Activated CD8-positive, alpha-beta memory T cell treated with anti-CD3 and anti-CD28 coated beads, Interleukin-2, amount 10 ng/mL, durations not matched to agents 7 days and 5 days (primary cell): ENCODE results near the gene RBMS2. TPM values are rescaled to one million over a fixed set of nuclear protein-coding genes. Genes with fewer than 3 reads are reported as not detected.
A peak's percentile ranks its signal among the peaks of the same experiment; 100 is the strongest.

Experiments
- ATAC-seq: fragments of 150-1000 bp; cut with Tn5 transposase; one replicate; pipeline ENCODE4 v1.10.0; 2021; ENCODE audit warnings: moderate library complexity
- CTCF ChIA-PET: fragments of 350-600 bp; sonication (Branson Sonifier 250); formaldehyde crosslinking; loops from one replicate; lab custom pipeline; 2021; ENCODE audit warnings: antibody characterized with exemption; lab: Charles Lee
- DNase-seq: peaks from one replicate; pipeline ENCODE4 v3.0.0-alpha.2; 2020
- H3K27ac Mint-ChIP-seq: one replicate; pipeline ENCODE4 v1.8.0; 2021; ENCODE audit warnings: mild to moderate bottlenecking, mixed read lengths
- H3K27me3 Mint-ChIP-seq: one replicate; pipeline ENCODE4 v1.8.0; 2021; ENCODE audit warnings: mixed read lengths
- H3K36me3 Mint-ChIP-seq: one replicate; pipeline ENCODE4 v1.8.0; 2021; ENCODE audit warnings: mild to moderate bottlenecking, mixed read lengths
- H3K4me1 Mint-ChIP-seq: one replicate; pipeline ENCODE4 v1.8.0; 2021; ENCODE audit warnings: mixed read lengths
- H3K4me3 Mint-ChIP-seq: one replicate; pipeline ENCODE4 v1.8.0; 2021; ENCODE audit warnings: mild to moderate bottlenecking, moderate library complexity, mixed read lengths
- H3K9me3 Mint-ChIP-seq: one replicate; pipeline ENCODE4 v1.8.0; 2022; ENCODE audit warnings: low read depth, mixed read lengths
- total RNA-seq, 2 experiments: library from RNA; stranded (reverse); gene quantifications; one replicate each; pipeline ENCODE4 v1.2.3, GENCODE V29; 2021

Gene RBMS2
- total RNA-seq, 2 experiments from 2014 or later: 9.3 to 10.0 TPM

DNA sequence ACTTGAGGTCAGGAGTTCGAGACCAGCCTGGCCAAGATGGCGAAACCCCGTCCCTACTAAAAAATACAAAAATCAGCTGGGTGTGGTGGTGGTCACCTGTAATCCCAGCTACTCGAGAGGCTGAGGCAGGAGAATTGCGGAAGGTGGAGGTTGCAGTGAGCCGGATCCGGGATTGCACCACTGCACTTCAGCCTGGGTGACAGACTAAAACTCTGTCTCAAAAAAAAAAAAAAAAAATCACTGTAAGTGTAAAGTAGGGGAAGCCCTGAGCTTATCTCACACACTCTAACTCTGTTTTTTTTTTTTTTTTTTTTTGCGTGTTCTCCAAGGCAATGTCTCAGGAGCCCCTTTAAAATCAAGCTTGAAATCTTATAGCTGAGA lies 421 bp upstream of the RBMS2 start:
- H3K27me3 Mint-ChIP-seq: no peaks in the 10 kb centered on the region
- peak overlapping the region; percentile 77 for H3K4me3 Mint-ChIP-seq
- no peaks in the 10 kb centered on the region for H3K9me3 Mint-ChIP-seq
- no peak for DNase-seq
- H3K4me1 Mint-ChIP-seq: peaks cover 34% of the 10 kb centered on the region
- peak; percentile 41 for ATAC-seq
- peak overlapping the region; percentile 77 for H3K27ac Mint-ChIP-seq
- CTCF ChIA-PET: interaction anchor here (0.6 to 3.2 kb wide), 13 partner anchors 8 to 662 kb away, joined by 3 to 16 read pairs (median 5); no protein-coding TSS in a partner anchor
- no peaks in the 10 kb centered on the region for H3K36me3 Mint-ChIP-seq

DNA sequence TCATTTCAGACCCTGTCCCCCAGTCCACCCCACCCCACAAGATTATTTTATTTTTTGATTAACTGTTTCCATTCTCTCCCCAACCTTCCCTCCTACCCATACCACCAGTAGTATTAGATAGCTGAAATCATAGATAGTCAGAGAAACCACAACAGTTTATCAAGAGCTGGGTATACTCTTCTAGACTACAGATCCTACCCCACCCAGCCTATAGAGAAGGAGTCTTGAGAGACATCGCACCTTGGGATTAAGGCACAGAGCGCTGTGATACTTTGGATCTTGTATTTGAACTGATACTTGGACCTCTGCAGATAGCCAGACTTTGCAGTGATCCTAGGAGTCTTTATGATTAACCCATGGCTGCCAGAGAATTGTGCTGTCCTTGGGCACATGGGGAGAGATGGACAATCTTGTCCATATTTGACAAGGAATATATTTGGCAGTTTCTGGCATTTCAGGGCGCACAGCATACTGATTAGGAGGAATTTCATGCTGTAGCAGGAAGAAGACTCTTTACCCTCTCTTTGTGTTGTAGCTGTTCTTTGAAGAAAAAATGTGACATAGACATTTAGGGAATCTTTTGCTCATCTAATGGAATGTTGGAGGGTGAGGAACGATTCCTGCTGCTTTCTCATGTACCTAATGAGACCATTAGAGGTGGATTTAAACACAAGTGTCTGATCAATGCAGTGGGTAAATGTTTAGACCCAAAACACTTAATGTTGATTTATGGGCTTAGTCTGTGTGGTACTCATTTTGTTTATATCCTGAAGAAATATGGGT lies 982 bp downstream of the RBMS2 start:
- Mint-ChIP-seq H3K27me3 (no peaks in the 10 kb centered on the region), H3K9me3 (no peaks in the 10 kb centered on the region), H3K36me3 (no peaks in the 10 kb centered on the region), H3K4me1 (peaks cover 34% of the 10 kb centered on the region), H3K4me3 (peak overlapping the region; percentile 77), H3K27ac (peak overlapping the region; percentile 77)
- no peak for DNase-seq
- CTCF ChIA-PET: interaction anchor here (0.8 to 3.2 kb wide), 13 partner anchors 9 to 206 kb away, joined by 3 to 14 read pairs (median 6); partner anchors contain the start of genes ATP5F1B and CNPY2
- peak; percentile 28 for ATAC-seq

DNA sequence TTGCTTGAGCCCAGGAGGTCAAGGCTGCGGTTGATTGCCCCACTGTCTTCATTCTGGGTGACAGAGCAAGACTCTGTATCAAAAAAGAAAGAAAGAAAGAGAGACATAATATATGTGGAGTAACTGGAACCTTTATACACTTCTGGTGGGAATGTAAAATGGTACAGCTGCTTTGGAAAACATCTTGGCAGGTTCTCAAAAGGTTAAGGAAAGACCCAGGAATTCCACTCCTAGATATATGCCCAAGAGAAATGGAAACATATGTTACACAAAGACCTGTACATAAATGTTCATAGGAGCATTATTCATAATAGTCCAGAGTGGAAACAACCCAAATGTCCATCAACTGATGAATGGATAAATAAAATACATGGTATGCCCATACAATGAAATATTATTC lies 7.2 kb downstream of the RBMS2 start:
- Mint-ChIP-seq H3K4me3 (no peak overlapping the region), H3K27me3 (no peaks in the 10 kb centered on the region), H3K36me3 (no peaks in the 10 kb centered on the region), H3K9me3 (no peaks in the 10 kb centered on the region), H3K4me1 (peaks cover 4% of the 10 kb centered on the region), H3K27ac (no peak overlapping the region)
- CTCF ChIA-PET: interaction anchor here (1.4 kb wide), 1 partner anchor 15 kb away, joined by 3 read pairs; no protein-coding TSS in a partner anchor
- ATAC-seq (no peak), DNase-seq (no peak)

DNA sequence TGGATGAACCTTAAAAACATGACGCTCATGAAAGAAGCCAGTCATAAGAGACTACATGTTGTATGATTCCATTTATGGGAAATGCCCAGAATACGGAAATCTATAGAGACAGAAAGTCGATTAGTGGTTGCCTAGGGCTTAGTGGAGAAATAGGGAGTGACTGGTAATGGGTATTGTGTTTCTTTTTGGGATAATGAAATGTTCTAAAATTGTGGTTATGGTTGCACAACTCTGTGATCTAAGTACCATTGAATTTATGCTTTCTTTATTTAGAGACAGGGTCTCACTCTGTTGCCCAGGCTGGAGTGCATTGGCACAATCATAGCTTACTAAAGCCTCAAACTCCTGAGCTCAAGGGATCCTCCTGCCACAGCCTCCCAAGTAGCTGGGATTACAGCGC lies 8.0 kb downstream of the RBMS2 start:
- no peak for ATAC-seq
- Mint-ChIP-seq H3K4me1 (no peaks in the 10 kb centered on the region), H3K9me3 (no peaks in the 10 kb centered on the region), H3K4me3 (no peak overlapping the region), H3K36me3 (no peaks in the 10 kb centered on the region), H3K27me3 (no peaks in the 10 kb centered on the region), H3K27ac (no peak overlapping the region)
- no peak for DNase-seq
- CTCF ChIA-PET: interaction anchor here (1.4 kb wide), 1 partner anchor 15 kb away, joined by 3 read pairs; no protein-coding TSS in a partner anchor

DNA sequence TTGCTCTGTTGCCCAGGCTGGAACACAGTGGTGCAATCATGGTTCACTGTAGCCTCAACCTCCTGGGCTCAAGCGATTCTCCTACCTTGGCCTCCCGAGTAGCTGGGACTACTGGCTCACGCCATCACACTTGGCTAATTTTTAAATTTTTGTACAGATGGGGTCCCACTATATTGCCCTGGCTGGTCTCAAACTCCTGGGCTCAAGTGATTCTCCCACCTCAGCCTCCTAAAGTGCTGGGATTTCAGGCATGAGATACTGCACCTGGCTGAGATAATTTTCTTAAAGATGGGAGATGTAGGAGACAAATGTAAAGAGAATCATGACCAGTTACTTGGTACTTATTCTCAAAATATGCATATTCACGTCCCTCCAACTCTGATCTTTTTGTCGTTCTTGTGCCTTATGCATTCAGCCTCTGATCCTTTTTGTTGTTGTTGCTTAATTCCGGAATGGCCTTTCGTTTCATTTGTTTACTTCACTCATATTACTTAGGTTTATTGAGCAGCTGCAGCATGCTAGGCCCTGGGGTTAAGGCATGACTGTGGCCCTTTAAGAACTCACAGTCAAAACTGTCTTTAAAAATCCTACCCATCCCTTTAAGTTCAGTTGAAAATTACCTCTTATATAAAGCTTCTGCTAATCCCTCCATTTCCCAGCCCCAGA lies 8.9 kb downstream of the RBMS2 start:
- no peak for ATAC-seq
- H3K27me3 Mint-ChIP-seq: no peaks in the 10 kb centered on the region
- no peak overlapping the region for H3K27ac Mint-ChIP-seq

DNA sequence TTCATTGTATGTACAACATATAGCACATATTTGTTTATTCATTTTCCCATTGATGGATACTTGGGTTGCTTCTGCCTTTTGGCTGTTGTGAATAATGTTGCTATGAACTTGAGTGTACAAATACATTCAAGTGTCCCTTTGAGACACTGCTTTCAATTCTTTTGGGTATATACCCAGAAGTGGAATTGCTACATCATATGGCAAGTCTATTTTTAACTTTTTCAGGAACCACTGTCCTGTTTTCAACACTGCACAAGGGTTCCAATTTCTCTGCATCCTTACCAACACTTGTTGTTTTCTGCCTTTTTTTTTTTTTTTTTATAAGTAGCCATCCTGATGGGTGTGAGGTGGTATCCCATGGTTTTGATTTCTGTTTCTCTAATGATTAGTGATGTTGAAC lies 15.9 kb downstream of the RBMS2 start:
- H3K4me1 Mint-ChIP-seq: peaks cover 3% of the 10 kb centered on the region
- no peaks in the 10 kb centered on the region for H3K36me3 Mint-ChIP-seq
- no peak overlapping the region for H3K4me3 Mint-ChIP-seq
- CTCF ChIA-PET: no interaction called here
- H3K27me3 Mint-ChIP-seq: no peaks in the 10 kb centered on the region
- no peak for ATAC-seq
- DNase-seq: no peak
- no peaks in the 10 kb centered on the region for H3K9me3 Mint-ChIP-seq
- H3K27ac Mint-ChIP-seq: no peak overlapping the region

More for the DNA sequence above, 8.9 kb downstream of the RBMS2 start:
- Mint-ChIP-seq H3K4me1 (no peaks in the 10 kb centered on the region), H3K4me3 (no peak overlapping the region), H3K36me3 (no peaks in the 10 kb centered on the region), H3K9me3 (no peaks in the 10 kb centered on the region)
- no peak for DNase-seq
- CTCF ChIA-PET: interaction anchor here (0.9 to 1.3 kb wide), 2 partner anchors 9 to 29 kb away, joined by 3 to 4 read pairs; no protein-coding TSS in a partner anchor

DNA sequence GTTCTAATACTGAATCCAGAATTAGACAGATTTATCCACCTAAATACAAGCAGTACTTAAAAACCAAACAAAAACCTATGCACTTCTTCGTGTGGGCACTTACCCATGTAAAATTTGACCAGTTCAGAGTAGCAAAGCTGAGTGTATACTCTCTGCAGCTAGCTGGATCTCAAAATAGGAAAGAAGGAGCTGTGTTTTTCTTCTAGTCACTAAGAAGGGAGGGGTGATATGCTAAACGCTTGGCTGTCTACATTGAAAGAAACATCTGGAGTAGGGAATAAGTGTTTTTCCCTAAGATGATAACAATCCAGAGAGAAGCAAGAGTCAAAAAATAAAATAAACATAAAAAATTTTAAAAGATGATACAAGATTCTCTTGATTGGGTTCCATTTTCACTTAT lies 20.0 kb downstream of the RBMS2 start:
- Mint-ChIP-seq H3K36me3 (no peaks in the 10 kb centered on the region), H3K27me3 (no peaks in the 10 kb centered on the region), H3K27ac (no peak overlapping the region), H3K9me3 (no peaks in the 10 kb centered on the region), H3K4me1 (peaks cover 3% of the 10 kb centered on the region), H3K4me3 (no peak overlapping the region)
- ATAC-seq (no peak), DNase-seq (no peak)
- CTCF ChIA-PET: interaction anchor here (3.7 kb wide), 1 partner anchor 27 kb away, joined by 17 read pairs; no protein-coding TSS in a partner anchor

DNA sequence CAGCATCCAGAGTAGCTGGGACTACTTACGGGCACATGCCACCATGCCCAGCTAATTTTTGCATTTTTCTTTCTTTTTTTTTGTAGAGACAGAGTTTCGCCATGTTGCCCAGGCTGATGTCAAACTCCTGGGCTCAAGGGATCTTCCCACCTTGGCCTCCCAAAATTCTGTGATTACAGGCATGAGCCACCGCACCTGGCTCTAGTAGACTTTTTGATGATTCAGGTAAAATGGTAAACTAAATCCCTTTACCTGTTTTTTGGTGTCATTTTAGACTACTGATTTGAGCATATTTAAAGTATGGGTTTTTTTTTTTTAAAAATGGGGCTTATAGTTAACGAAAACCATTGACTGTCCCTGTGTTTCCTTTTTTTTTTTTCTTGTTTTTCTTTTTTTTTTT lies 20.5 kb downstream of the RBMS2 start:
- no peak overlapping the region for H3K27ac Mint-ChIP-seq
- DNase-seq: no peak
- ATAC-seq: no peak
- peaks cover 3% of the 10 kb centered on the region for H3K4me1 Mint-ChIP-seq
- H3K9me3 Mint-ChIP-seq: no peaks in the 10 kb centered on the region
- H3K27me3 Mint-ChIP-seq: no peaks in the 10 kb centered on the region
- no peak overlapping the region for H3K4me3 Mint-ChIP-seq
- CTCF ChIA-PET: interaction anchor here (0.6 to 3.7 kb wide), 2 partner anchors 28 to 215 kb away, joined by 5 to 17 read pairs; no protein-coding TSS in a partner anchor
- no peaks in the 10 kb centered on the region for H3K36me3 Mint-ChIP-seq

DNA sequence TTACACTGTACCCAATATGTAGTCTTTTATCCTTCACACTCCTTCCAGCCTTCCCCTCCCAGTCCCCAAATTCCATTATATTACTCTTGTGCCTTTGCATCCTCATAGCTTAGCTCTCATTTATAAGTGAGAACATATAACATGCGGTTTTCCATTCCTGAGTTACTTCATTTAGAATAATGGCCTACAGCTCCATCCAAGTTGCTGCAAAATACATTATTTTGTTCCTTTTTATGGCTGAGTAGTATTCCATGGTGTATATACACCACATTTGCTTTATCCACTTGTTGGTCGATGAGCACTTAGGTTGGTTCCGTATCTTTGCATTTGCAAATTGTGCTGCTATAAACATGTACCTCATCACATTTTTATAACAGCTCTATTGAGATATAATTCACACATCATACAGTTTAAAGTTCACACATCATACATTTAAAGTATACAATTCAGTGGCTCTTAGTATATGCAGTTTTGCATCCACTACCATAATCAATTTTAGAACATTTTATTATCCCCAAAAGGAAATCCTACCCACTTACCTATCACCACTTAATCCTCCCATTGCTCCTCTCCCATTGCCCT lies 23.5 kb downstream of the RBMS2 start:
- no peak for ATAC-seq

DNA sequence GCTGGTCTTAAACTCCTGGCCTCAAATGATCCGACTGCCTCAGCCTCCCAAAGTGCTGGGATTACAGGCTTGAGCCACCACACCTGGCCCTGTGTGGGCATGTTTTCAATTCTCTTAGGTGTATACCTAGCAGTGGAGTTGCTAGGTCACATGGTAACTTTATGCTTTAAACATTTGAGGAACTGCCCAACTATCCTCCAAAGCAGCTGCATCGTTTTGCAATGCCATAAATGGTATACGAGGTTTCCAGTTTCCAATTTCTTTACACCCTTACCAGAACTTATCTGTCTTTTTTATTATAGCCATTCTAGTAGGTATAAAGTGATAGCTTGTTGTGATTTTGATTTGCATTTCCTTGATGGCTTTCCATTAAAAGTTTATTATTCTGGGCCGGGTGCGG lies 25.1 kb downstream of the RBMS2 start:
- H3K4me3 Mint-ChIP-seq: no peak overlapping the region
- CTCF ChIA-PET: no interaction called here
- no peak overlapping the region for H3K27ac Mint-ChIP-seq
- DNase-seq (no peak), ATAC-seq (no peak)
- peaks cover 5% of the 10 kb centered on the region for H3K4me1 Mint-ChIP-seq
- H3K27me3 Mint-ChIP-seq: no peaks in the 10 kb centered on the region
- no peaks in the 10 kb centered on the region for H3K9me3 Mint-ChIP-seq
- no peaks in the 10 kb centered on the region for H3K36me3 Mint-ChIP-seq

More for the DNA sequence above, 23.5 kb downstream of the RBMS2 start:
- no peaks in the 10 kb centered on the region for H3K4me1 Mint-ChIP-seq
- H3K27ac Mint-ChIP-seq: no peak overlapping the region
- H3K27me3 Mint-ChIP-seq: no peaks in the 10 kb centered on the region
- no peaks in the 10 kb centered on the region for H3K36me3 Mint-ChIP-seq
- no peak overlapping the region for H3K4me3 Mint-ChIP-seq
- no peak for DNase-seq
- CTCF ChIA-PET: interaction anchor here (1.1 kb wide), 1 partner anchor 9 kb away, joined by 4 read pairs; no protein-coding TSS in a partner anchor
- H3K9me3 Mint-ChIP-seq: no peaks in the 10 kb centered on the region

DNA sequence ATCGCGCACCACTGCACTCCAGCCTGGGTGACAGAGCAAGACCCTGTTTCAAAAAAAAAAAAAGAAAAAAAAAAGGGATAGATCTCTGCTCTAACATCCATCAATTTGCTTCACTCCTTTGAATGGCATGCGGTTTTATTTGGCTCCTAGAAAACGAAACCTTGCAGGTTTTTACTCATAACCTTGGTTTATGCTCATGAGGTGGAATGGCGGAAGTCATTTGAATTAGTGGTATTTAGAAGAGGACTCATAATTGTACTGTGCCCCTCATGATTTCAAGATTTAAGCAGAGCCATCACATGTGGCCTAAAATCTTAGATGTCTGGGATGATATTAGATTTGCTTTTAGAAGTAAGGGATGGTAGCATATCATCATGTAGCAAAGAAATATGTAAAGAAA lies 29.4 kb downstream of the RBMS2 start:
- no peak for DNase-seq
- H3K27me3 Mint-ChIP-seq: no peaks in the 10 kb centered on the region
- ATAC-seq: peak; percentile 30
- no peak overlapping the region for H3K4me3 Mint-ChIP-seq
- CTCF ChIA-PET: no interaction called here
- no peak overlapping the region for H3K27ac Mint-ChIP-seq
- H3K9me3 Mint-ChIP-seq: no peaks in the 10 kb centered on the region
- H3K36me3 Mint-ChIP-seq: no peaks in the 10 kb centered on the region
- peaks cover 5% of the 10 kb centered on the region for H3K4me1 Mint-ChIP-seq

DNA sequence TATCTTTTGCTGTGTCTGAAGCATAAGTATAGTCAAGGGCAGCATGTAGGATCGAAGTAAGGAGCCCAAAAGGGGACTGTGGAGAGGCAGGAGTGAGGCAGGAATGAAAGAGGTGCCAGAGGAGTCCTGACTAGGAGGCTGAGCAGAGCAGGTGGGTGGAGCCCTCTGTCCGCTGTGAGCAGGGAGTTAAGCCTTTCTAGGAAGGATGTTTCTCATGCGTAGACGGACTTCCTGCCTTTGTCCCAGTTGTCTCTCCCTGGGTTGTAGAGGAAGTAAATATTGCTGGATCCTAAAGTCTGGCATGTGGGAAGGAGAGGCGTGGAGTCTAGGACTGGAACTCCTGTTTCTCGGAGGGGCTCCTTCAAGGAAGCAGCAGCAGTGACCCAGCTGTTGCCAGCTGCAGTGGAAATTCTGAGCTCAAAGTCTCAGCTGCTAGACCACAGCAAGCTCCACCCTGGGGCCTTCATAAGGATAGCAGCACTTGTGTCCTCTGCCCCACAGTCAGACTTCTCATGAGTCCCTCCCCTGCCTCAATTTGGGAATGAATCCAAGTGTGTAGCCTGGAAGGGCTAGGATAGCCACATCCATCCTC lies 44.0 kb downstream of the RBMS2 start:
- peak overlapping the region; percentile 22 for H3K4me3 Mint-ChIP-seq
- H3K9me3 Mint-ChIP-seq: no peaks in the 10 kb centered on the region
- H3K36me3 Mint-ChIP-seq: no peaks in the 10 kb centered on the region
- CTCF ChIA-PET: interaction anchor here (0.8 to 1.7 kb wide), 5 partner anchors 8 to 52 kb away, joined by 3 read pairs; no protein-coding TSS in a partner anchor
- peak; percentile 81 for ATAC-seq
- no peaks in the 10 kb centered on the region for H3K27me3 Mint-ChIP-seq
- peak overlapping the region; percentile 66 for H3K27ac Mint-ChIP-seq
- peak; percentile 55 for DNase-seq
- H3K4me1 Mint-ChIP-seq: peaks cover 17% of the 10 kb centered on the region

DNA sequence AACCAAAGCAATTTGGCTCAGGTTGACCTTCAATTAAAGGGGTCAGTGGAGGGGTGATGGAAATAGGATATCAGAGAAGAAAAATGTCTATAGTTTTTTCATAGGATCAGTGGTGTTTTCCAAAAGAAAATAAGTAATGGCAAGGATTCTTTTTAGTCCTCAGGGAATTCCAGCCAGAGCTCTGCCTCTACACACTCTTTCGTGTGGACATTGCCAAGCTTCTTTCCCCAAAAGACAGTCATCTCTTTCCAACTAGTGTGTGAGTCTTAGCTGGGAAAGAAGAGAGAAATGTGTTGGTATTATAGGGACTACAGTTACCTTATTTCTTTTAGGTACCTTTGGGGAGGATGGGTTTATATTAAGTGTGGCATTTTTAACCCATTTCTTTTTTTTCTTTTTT lies 46.5 kb downstream of the RBMS2 start:
- no peak overlapping the region for H3K27ac Mint-ChIP-seq
- H3K4me3 Mint-ChIP-seq: no peak overlapping the region
- H3K36me3 Mint-ChIP-seq: no peaks in the 10 kb centered on the region
- DNase-seq (no peak), ATAC-seq (no peak)
- H3K9me3 Mint-ChIP-seq: no peaks in the 10 kb centered on the region
- CTCF ChIA-PET: interaction anchor here (4.3 kb wide), 1 partner anchor 54 kb away, joined by 24 read pairs; no protein-coding TSS in a partner anchor
- no peaks in the 10 kb centered on the region for H3K27me3 Mint-ChIP-seq
- H3K4me1 Mint-ChIP-seq: peaks cover 22% of the 10 kb centered on the region
